HepG2 (cell line): ENCODE data around the gene CTNND1.

Experiments
- JUND ChIP-seq: sonication (generic); formaldehyde crosslinking; IDR thresholded peaks from 2 replicates; pipeline ENCODE4 v1.8.0; 2022; ENCODE audit warnings: mild to moderate bottlenecking, missing genetic modification reagents
- NR2C2 ChIP-seq: sonication (generic); formaldehyde crosslinking; IDR thresholded peaks from 2 replicates; pipeline ENCODE4 v1.4.0; 2020; ENCODE audit warnings: missing genetic modification reagents, mild to moderate bottlenecking, moderate library complexity, borderline replicate concordance
- SKI ChIP-seq: fragments of 450-650 bp; IDR thresholded peaks from one replicate; pipeline ENCODE4 v1.6.1; 2018; ENCODE audit warnings: mild to moderate bottlenecking; ENCODE audit not compliant: partially characterized antibody
- TAF1 ChIP-seq: sonication (generic); formaldehyde crosslinking; IDR thresholded peaks from 2 replicates; pipeline ENCODE4 v1.4.0; 2020; ENCODE audit warnings: missing genetic modification reagents
- XRCC5 ChIP-seq: fragments of 200-400 bp; formaldehyde crosslinking; optimal IDR thresholded peaks from 2 replicates; pipeline ENCODE3; 2017; ENCODE audit warnings: mild to moderate bottlenecking, low read length
- ZFP36 ChIP-seq: fragments of 150-350 bp; IDR thresholded peaks from 2 replicates; pipeline ENCODE4 v1.6.1; 2018; ENCODE audit warnings: borderline replicate concordance, low read length, low read depth; ENCODE audit not compliant: partially characterized antibody
- ZSCAN20 ChIP-seq: sonication (generic); formaldehyde crosslinking; IDR thresholded peaks from 2 replicates; pipeline ENCODE4 v1.4.0; 2020; ENCODE audit warnings: missing genetic modification reagents, mild to moderate bottlenecking, borderline replicate concordance
- TF ChIP-seq, protein P1 (sequence below): sonication (generic); formaldehyde crosslinking; conservative IDR thresholded peaks from 2 replicates; pipeline ENCODE4 v1.4.0; 2020; ENCODE audit warnings: missing genetic modification reagents
- TF ChIP-seq, protein P2 (sequence below): sonication (generic); formaldehyde crosslinking; IDR thresholded peaks from 2 replicates; pipeline ENCODE4 v1.5.1; 2020; ENCODE audit warnings: mild to moderate bottlenecking, missing genetic modification reagents, borderline replicate concordance
- TF ChIP-seq, protein P3 (sequence below): sonication (generic); formaldehyde crosslinking; IDR thresholded peaks from 2 replicates; pipeline ENCODE4 v1.5.0; 2020; ENCODE audit warnings: mild to moderate bottlenecking, missing genetic modification reagents, moderate library complexity

DNA sequence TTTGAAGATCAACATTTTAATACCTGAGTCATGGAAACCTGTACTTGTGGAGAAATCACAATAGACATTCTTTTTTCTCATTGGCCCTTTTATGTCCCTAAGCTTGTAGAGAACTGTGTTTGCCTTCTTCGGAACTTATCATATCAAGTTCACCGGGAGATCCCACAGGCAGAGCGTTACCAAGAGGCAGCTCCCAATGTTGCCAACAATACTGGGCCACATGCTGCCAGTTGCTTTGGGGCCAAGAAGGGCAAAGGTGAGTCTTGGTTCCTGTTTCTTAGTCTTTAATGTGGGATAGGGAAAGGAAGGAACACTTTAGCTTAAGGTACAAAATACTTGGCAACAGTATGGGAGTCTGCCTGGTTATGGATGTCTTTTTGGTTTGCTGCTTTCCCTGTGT is 44.2 kb downstream of the CTNND1 start:
- TF ChIP-seq JUND (CRISPR knock-in tag) = no peak
- no peak for TF ChIP-seq NR2C2 (CRISPR knock-in tag)
- TF ChIP-seq, protein P1, sequence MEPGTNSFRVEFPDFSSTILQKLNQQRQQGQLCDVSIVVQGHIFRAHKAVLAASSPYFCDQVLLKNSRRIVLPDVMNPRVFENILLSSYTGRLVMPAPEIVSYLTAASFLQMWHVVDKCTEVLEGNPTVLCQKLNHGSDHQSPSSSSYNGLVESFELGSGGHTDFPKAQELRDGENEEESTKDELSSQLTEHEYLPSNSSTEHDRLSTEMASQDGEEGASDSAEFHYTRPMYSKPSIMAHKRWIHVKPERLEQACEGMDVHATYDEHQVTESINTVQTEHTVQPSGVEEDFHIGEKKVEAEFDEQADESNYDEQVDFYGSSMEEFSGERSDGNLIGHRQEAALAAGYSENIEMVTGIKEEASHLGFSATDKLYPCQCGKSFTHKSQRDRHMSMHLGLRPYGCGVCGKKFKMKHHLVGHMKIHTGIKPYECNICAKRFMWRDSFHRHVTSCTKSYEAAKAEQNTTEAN = no peak
- TF ChIP-seq, protein P2, sequence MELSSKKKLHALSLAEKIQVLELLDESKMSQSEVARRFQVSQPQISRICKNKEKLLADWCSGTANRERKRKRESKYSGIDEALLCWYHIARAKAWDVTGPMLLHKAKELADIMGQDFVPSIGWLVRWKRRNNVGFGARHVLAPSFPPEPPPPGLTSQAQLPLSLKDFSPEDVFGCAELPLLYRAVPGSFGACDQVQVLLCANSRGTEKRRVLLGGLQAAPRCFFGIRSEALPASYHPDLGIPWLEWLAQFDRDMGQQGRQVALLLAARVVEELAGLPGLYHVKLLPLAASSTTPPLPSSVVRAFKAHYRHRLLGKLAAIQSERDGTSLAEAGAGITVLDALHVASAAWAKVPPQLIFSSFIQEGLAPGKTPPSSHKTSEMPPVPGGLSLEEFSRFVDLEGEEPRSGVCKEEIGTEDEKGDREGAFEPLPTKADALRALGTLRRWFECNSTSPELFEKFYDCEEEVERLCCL = no peak
- TF ChIP-seq TAF1 = no peak
- no peak for TF ChIP-seq ZSCAN20 (CRISPR knock-in tag)
- TF ChIP-seq, protein P3, sequence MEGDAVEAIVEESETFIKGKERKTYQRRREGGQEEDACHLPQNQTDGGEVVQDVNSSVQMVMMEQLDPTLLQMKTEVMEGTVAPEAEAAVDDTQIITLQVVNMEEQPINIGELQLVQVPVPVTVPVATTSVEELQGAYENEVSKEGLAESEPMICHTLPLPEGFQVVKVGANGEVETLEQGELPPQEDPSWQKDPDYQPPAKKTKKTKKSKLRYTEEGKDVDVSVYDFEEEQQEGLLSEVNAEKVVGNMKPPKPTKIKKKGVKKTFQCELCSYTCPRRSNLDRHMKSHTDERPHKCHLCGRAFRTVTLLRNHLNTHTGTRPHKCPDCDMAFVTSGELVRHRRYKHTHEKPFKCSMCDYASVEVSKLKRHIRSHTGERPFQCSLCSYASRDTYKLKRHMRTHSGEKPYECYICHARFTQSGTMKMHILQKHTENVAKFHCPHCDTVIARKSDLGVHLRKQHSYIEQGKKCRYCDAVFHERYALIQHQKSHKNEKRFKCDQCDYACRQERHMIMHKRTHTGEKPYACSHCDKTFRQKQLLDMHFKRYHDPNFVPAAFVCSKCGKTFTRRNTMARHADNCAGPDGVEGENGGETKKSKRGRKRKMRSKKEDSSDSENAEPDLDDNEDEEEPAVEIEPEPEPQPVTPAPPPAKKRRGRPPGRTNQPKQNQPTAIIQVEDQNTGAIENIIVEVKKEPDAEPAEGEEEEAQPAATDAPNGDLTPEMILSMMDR (CRISPR knock-in tag) = no peak
- no peak for TF ChIP-seq ZFP36
- TF ChIP-seq XRCC5 = no peak
- no peak for TF ChIP-seq SKI
